ENCODE measurements around the gene SLC16A3.
"Not testable (repeated sequence)": the region's sequence is repeated elsewhere in the genome, so short reads cannot be mapped to it uniquely, and the experiment has no call there.

The SLC16A3 gene

GRCh38 chr17:82204831-82205719, 23.8 kb upstream of the SLC16A3 start:
- peak; percentile 81 for DNase-seq

DNA sequence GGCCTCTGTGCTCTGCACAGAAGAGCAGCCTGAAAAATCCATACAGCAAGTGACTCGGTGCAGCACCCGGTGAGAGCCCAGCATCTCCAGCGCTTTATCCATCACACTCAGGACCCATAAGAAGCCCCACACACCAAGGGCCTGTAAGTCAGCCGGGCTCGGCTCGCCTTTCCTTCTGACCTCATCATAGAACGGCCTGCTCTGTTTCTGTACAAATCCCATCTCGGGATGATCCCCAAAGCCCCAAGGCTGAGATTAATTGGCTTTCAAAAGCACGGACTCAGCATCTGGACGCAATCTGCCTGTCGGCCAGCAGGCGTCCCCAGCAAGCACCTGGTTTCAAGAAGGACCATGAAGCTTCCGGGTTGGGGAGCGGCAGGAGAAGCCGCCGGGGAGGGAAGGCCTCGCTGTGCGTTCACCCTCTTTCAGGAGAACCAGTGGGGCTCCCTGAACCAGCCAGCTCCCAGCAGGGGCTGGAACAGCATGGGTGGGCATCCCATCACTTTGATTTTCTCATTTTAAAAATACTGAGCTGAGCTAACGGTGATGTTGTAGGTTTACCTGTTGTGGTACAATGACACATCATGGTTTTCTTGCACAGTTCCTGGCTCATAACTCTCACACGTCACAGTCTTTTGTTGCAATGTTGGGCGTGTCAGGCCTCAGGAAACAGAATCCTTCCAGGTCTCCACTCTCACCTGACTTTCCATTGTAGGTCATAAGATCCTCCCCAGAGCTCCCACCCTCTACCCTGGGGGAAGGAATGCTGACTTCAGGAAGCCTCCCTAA, 22.9 kb upstream of the SLC16A3 start:
- DNase-seq = peak; percentile 95

DNA sequence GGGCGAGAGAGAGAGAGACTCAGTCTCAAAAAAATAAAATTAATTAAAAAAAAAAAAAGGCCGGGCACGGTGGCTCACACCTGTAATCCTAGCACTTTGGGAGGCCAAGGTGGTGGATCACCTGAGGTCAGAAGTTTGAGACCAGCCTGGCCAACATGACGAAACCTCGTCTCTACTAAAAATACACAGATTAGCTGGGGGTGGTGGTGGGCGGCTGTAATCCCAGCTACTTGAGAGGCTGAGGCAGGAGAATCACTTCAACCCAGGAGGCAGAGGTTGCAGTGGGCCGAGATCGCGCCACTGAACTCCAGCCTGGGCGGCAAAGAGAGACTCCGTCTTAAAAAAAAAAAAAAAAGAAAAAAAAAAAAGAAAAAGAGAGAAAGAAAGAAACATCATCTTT, 18.2 kb upstream of the SLC16A3 start:
- DNase-seq = not testable (repeated sequence)

- DNase-seq = peak; percentile 92
Measured at GRCh38 chr17:82212331-82213250, 16.3 kb upstream of the SLC16A3 start, which contains the start of gene CCDC57. TSS of gene CCDC57 (minus strand) at chr17:82212842. CDS start at chr17:82201944, 10,898 bp downstream.

GRCh38 chr17:82213251-82214011, 15.4 kb upstream of the SLC16A3 start:
- peak; percentile 36 for DNase-seq

DNA sequence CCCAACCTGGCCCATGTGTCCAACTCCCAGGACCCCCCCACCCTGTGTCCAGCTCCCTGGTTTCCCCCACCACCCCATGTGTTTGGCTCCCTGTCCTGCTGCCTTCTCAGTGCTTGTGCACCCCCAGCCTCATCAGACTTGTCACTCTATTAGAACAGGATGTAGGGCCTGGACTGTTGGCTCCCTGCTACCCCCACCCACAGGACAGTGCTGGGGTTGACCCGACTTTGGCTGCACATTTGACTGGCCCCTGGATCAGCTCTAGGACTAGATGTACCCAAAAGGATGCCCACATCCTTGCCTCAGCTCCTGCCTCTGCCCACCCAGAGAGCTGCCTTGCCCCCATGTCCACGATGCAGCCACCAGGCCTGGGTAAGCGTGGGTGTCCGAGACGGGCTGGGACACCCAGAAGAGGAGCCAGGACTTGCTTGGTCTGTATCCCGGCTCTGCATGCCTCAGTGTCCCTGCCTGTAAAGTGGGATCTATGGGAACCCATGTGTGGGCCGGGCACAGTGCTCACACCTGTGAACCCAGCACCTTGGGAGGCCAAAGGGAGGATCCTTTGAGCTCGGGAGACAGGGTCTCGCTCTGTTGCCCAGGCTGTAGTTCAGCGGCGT, 14.7 kb upstream of the SLC16A3 start:
- DNase-seq = no peak

GRCh38 chr17:82215095-82215971, 13.5 kb upstream of the SLC16A3 start:
- peak; percentile 37 for DNase-seq

DNA sequence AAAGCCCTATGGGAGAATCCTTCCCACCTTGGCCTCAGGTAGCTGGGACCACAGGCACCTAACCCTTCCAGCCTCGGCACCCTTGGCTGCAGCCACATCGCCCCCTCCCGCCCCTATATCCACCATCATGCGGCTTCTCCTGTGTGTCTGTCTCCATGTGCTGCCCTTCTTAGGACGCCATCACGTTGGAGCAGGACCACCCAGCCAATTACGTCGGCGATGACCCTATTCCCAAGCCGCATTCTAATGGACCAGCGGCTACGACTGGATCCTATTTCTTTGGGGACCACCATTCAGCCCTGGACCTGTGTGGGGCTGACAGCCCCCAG, 12.9 kb upstream of the SLC16A3 start:
- DNase-seq = no peak

GRCh38 chr17:82216301-82217119, 12.3 kb upstream of the SLC16A3 start:
- peak; percentile 97 for DNase-seq

GRCh38 chr17:82217120-82217529, 11.7 kb upstream of the SLC16A3 start:
- peak; percentile 30 for DNase-seq

DNA sequence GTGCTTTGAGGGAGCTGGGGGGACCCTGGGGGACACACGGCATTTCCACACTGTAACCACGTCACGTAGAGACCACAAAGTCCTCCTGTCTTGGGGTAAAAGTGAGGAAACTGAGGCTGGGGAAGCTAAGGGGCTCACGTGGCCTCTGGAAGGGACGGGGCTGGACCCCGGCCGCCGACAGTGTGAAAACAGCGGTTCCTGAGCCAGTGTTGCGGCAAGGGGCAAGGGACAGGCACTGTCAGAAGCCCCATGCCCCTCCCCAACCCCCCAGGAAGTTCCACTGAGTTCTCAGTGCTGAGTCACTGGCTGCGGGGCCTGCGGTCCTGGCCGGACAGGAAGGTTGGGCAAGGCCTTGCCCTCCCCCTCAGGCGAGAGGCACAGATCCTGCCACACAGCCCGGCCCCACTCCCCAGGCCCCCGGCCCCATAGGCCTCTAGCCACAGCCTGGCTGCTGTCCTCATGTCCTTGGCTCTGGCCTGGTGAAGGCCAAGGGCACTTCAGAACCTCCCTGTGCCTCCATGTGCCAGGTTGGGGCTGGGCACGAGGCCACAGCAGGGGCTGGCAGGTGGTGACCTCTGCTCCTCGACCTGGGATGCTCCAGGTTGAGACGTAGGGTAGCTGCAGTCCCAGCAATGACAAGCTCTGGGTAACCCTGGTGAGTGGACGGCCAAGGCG, 11.2 kb upstream of the SLC16A3 start:
- DNase-seq = peak; percentile 88

- DNase-seq = no peak
Measured at GRCh38 chr17:82218349-82219075, 10.3 kb upstream of the SLC16A3 start.

DNA sequence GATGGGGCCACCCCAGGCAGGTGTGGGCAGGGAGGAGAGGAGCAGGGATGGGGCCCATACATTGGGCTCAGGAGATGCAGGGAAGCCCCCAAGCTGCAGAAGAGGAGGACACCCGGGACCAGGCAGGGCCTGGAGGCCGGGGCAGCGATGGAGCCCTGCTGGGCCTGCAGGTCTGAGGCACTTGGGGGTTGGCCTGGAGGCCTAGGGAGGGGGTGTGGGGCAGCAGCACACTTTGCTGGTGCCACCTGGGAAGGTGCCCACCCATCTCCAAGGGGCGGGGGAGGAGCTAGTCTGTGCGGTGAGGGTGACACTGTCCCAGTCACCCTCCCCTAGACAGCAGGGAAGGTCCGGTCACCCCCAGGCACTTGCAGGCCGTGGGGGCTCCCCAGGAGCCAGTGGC, 9.8 kb upstream of the SLC16A3 start:
- no peak for DNase-seq

DNA sequence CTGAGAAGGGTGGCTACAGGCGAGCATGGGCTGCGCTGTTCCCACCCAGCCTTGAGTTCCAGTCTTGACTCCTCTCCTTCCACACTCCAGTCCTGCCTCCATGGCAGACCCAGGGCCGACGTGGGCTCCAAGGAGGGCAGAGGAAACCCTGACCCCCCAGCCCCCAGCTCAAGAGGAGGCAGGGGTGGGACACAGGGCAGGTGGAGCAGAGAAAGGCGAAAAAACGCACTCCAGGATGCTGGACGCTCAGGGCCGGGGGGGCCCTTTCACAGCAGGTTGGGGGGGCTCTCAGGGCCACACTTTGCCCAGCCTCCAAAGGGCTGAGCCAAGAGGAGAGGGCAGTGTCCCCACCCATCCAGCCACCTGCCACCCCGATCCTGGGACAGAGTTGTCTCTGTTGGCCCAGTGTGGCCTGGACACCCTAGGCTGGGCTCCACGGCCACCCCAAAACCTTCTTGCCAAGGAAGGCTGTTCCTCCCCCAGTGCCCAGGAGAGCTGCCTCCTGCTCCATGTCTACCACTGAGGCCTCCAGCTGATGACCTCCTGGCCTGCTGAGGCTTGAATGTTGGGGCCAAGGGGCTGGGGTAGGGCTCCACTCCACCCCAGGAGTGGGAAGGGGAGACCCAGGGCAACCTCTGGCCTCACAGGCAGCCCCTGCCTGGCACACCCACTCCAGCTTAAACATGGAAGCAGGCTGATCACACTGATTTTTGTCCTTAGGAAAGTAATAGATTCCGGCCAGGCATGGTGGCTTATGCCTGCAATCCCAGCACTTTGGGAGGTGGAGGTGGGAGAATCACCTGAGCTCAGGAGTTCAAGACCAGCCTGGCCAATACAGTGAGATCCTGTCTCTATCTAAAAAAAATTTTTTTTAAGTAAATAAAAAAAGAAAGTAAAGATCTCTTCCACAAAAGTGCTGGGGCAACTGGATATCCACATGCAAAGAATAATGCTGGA, 8.8 kb upstream of the SLC16A3 start:
- DNase-seq = no peak

GRCh38 chr17:82221341-82221902, 7.4 kb upstream of the SLC16A3 start:
- no peak for DNase-seq

DNA sequence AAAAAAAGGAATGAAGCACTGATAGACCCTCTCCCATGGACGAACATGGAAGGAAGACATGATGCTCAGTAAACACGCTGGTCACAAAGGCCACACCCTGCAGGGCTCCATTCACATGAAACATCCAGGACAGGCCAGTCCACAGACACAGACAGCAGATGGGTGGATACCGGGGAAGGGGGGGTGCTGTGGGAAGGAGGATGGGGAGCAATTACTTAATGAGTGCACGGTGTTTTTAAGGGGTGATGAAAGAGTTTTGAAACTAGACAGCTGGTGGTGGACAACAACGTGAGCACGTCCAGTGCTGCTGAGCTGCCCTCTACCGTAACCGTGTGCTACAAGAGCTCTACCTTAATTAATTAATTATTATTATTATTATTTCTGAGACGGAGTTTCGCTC, 6.0 kb upstream of the SLC16A3 start:
- DNase-seq = no peak

GRCh38 chr17:82223517-82223916, 5.3 kb upstream of the SLC16A3 start:
- DNase-seq = no peak
